Eye (tissue), 1 donor: ENCODE data around the gene PRELID1.
"Not testable (repeated sequence)": the region's sequence is repeated elsewhere in the genome, so short reads cannot be mapped to it uniquely, and the experiment has no call there.

Source experiments
- DNase-seq: peaks from one replicate; pipeline ENCODE4 v3.0.0-alpha.2; 2015

The PRELID1 gene

DNA sequence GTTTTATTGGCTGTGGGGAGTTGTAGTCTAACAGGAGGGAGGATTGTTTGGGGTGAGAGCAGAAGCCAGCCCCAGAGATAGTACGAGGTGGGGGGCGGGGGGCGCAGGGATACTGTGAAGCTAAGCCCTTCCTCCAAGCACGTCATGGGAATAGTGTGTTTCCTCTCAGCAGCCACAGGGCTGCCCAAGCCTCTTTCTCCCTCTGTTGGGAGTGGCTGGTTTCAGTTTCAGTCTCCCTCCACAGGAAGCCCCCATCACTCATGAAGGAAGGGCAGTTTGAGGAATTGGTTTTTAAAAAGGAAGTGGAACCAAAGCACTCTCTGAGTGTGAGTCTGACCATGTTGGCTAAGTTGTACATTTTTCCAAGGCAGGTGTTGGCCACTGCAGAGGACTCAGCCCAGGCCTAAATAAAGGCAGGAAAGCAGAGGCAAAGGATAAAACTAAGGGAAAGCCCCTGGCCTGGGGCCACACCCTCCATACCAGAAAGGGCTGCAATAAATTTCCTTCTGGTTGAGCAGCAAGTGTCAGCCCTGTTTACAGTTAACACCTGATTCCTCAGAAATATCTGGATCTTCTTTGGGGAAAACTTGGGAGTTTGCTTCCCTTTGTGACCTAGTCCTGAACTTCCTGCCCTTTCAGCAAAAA is 3.2 kb upstream of the PRELID1 start:
- peak; percentile 26 for DNase-seq

DNA sequence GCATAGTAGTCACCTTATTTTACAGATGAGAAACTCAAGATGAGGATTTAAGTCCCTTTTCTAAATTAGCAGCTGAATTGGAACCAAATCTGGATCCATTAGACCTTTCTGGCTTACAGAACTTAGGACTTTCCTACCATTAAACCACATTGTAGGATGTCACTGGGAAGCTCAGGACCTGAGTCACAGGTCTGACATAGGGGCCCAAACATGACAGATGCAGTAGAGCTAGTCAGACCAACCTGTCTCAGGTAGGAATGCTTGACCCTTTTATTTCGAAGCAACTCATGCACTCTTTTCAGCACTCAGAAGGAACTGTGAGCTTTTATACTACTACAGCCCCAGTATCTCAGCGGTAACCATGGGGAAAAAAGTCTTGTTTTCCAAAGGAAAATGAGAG is 2.6 kb upstream of the PRELID1 start:
- no peak for DNase-seq

DNA sequence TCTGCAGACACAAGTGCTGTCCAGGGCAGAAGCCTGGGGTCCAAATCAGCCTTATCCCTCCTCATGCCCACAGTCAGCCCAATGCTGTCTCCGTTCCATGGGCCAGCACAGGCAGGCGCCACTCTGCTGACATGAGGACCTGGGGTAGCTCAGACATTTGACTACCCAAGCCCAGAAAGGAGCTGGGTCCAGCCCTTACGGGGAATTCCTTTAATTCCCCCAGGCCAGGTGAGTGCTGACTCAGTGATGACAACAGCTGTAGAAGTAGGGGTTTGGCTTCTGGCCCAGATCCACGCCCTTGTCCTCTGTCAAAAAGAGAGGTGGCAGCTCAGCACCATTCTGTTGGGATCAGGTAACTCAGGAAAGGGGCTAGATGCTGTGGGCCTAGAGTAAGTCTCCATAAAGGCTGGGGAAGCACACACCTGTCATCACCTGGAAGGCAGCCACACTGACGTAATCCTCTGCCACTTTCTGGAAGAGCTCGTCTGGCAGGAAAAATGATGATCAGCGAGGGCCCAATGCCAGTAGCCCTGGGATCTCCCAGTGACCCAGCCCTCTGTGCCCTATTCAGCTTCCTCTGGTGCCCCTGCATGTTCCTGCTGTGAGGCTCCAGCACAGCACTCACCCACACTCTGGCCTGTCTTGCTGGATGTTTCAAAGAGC is 2.0 kb upstream of the PRELID1 start:
- peak; percentile 30 for DNase-seq

GRCh38 chr5:177302354-177303110 is 1.1 kb upstream of the PRELID1 start:
- no peak for DNase-seq

- no peak for DNase-seq
Observed at GRCh38 chr5:177303925-177304391, 359 bp downstream of the PRELID1 start.

- no peak for DNase-seq
Observed at GRCh38 chr5:177304392-177305119, 957 bp downstream of the PRELID1 start.

- DNase-seq, result not testable (repeated sequence)
Observed at GRCh38 chr5:177306103-177306640, 2.6 kb downstream of the PRELID1 start.

DNA sequence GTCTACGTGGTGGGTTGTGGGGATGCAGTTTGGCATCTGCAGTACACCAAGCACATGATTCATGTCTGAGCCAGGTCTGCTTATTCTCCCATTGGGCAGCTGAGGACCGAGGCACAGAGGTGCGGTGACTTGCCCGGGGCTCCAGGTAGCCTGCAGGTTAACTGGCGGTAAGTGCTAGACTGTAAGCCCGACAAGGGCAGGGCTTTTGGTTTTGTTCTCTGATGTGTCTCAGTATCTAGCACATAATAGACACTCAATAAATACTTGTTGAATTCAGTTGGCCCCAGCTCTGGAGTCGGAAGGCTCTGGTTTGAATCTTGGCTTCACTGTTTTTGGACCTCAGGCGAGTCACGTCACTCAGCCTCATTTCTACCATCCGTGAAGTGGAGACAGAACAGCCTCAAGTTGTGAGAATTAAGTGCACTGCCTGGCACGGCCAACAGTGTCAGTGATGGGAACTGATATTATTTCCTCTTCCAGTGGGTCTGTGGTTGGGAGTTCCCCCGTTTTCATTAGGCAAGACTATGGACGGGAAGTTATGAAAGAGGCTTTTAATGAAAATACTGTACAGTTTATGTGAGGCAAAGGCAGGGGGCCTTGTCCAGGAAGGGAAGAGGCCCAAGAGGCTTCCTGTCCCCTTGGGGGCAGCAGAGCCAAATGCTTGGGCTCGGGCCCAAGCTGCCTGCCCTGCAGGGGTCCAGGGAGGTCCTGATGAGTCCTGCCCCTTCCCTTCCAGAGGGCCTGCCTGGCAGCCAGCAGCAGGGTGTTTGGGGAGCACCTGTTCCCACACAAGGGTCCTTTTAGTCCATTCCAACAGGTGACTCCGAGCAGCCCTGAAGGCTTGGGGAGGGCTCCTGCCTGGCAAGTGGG is 3.3 kb downstream of the PRELID1 start:
- no peak for DNase-seq

DNA sequence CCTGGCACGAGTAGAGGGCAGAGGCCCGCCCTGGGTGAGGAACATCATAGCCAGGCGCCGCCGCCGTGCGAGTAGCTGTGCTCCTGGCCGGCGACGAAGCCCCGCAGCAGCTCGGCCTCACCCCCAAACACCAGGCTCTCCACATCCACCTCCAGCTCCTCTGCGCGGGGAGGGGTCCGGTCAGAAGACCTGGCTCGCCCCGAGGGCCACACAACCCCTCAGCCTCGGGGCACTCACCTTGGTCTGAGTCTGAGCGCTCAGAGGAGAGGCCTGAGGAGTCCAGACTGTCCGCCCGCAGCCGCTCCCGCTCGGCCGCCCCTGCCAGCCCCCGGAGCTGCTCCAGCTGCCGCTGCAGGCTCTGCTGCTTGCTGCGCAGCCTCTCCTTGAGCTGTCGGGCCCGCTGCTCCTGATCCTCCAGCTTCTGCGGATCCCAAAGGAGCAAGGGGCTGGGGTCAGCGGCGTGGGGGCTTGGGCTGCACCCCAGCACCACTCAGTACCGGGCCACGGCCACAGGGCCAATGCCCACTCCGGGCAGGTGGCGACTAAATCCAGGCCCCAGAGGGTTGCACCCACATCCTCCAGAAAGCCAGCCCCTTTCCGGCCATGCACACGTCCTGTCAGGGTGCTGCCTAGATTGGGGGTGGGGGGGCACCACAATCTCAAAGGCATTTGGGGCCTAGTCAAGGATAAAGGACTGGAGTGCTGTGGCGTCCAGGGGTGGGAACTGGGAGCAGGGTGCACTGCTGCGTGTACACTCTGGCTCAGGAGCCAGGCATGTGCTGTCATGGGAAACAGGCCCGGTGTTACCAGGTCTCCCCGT is 4.2 kb downstream of the PRELID1 start:
- DNase-seq, result no peak

GRCh38 chr5:177308740-177309139 is 5.1 kb downstream of the PRELID1 start:
- DNase-seq, result no peak

DNA sequence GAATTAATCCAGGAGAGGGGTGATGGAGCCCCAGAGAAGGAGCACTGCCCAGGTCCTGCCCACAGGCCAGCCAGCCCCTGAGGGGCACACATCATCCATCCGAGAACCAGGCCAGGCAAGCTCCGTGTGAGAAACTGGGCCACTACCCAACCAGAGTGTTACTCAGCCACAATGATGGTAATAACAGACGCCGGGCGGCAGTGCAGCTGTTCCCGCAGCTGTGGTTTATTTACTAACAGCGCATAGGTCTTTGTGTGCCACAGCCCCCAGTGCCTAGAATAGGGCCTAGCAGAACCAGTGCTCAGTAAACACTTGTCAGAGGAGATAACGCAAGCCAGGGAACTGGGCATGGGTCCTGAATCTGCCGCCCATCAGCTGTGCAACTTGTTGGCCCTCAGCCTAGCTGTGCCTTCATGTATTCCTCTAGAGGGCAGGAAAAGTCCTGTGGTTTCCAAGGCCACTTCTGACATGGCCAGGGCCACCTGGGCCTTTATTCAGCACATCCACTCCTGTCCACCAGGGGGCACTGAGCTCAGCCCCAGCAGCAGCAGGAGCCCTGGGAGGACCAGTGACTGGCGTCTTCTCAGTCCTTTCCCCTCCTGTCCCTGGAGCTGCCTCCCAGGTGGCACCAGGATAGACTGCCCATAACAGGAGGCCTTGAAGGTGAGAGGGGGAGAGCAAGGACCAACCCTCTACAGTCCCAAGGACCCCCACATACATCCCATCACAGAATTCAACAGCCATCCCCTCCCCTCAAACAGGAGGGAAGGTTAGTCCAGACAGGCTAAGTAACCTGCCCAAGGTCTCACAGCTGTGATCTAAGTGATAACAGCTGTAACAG is 6.0 kb downstream of the PRELID1 start:
- DNase-seq, result peak; percentile 81

- no peak for DNase-seq
Observed at GRCh38 chr5:177310332-177310731, 6.7 kb downstream of the PRELID1 start.

GRCh38 chr5:177310757-177311391 is 7.3 kb downstream of the PRELID1 start:
- no peak for DNase-seq

DNA sequence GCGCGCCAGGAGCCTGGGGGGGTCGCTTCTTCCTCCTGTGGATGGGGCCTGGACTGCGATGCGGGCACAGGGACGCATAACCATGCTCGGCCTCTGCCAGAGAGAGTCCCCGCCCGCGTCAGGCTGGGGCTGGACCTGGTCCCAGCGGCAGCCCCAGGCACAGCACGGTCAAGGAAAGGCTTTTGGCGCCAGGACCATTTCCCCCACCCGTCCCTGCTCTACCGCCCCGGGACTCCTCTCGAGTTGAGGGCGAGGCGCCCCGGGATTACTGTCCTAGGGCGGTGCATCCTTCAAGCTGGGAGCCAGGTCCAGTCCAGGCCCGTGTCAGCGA is 7.8 kb downstream of the PRELID1 start:
- no peak for DNase-seq

DNA sequence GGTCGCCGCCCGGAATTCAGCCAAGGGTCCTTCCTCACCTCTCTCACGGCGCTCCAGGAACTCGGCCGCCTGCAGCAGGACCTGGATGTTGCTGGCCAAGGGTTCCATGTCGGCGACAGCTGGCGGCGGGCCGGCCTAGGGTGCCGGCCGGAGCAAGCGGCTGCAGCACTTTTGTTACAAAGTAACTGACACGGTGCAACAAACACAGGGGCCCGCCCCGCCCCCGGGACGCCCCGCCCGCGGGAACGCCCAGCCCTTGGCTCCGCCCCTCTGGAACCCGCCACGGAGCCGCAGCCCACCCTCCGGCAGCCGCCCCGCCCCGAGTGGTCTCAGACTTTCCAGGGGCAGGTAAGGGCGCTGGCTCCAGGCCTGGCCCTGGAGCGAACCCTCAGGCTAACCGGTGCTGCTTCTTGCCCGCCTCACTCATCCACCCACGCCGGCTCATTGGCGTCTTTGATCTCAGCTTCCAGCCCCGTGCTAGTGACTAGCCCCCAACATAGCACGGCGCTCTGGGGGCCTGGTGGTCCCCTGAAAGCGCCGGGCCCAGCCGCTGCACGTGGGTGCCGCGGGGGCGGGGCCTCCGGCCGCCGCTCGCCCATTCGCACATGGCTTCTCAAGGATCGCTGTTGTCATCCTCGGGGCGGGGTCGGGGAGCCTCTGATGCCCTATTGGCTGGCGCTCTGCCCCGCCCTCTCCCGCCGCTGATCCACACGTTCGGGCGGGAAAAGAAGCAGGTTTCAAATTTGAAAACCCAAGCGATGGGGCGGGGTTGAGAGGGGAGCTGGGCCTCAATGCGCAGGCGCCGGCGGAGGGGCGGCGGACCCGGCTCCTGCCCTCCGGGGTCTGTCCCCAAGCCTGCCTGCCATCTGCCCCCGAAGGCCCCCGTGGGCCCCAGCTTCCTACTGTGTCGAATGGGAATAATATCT is 8.4 kb downstream of the PRELID1 start, which contains the start of gene MXD3:
Gene MXD3 (minus strand): TSS at position 176 of the 926 bp plus-strand sequence. CDS start 68 bp downstream, at position 108.
- peak; percentile 98 for DNase-seq

DNA sequence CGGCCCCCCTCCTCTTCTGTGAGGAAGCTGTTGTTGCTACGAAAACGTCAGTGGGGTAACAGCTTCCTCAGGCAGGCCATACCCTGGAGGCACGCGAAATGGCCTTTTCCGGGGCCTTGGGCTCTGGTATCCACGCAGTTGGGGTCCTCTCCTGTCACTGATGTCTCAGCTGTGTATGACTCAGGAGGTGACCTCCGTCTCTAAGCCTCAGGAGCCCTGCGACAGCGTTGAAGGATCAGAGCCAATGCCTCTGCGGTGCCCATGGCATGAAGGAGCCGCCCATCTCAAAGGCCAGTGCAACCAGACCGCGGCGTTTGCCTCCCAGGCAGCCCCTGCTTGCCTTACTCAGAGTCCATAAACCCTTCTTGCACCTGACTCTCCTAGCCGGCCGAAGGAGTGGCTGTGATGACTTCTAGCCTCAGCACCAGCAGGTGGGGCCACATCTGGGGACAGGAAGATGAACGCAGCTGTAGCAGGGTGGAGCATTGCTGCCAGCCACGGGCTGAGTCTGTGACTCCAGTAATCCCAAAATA is 9.1 kb downstream of the PRELID1 start:
- DNase-seq, result no peak

- DNase-seq, result no peak
Observed at GRCh38 chr5:177313561-177314259, 10.1 kb downstream of the PRELID1 start.
